OCI-LY7 (cell line): ENCODE measurements around the gene CCDC15. TPM values are rescaled to one million over a fixed set of nuclear protein-coding genes. Genes with fewer than 3 reads are reported as not detected.

Source experiments
- BruUV-seq: library from RNA; stranded (reverse); fragments of 400-500 nt; replicated peaks from 2 replicates; lab custom pipeline; 2021; lab: Mats Ljungman, UMichigan
- CTCF ChIA-PET: fragments of 300-600 bp; sonication (Branson Sonifier 250); formaldehyde crosslinking; loops from one replicate; lab custom pipeline; 2022; ENCODE audit warnings: antibody characterized with exemption; ENCODE audit not compliant: unreplicated experiment; lab: Charles Lee
- POLR2A ChIA-PET: fragments of 300-600 bp; sonication (Branson Sonifier 250); formaldehyde crosslinking; loops from one replicate; lab custom pipeline; 2022; ENCODE audit warnings: antibody characterized with exemption; lab: Charles Lee
- DNase-seq: peaks from one replicate; pipeline ENCODE4 v3.0.0-alpha.2; 2015; ENCODE audit warnings: low spot score
- H2AFZ ChIP-seq: fragments of 200-600 bp; sonication (generic), shearing (Covaris generic); 2 replicates; pipeline ENCODE4 v1.6.1; 2014; ENCODE audit warnings: mild to moderate bottlenecking, antibody characterized with exemption, low read length, moderate library complexity
- H3K27ac ChIP-seq: fragments of 200-600 bp; sonication (generic); 2 replicates; pipeline ENCODE4 v1.5.1; 2014; ENCODE audit warnings: mixed run types, low read depth, mild to moderate bottlenecking, moderate library complexity, low read length, inconsistent platforms; ENCODE audit not compliant: poor library complexity, severe bottlenecking
- H3K36me3 ChIP-seq: fragments of 200-600 bp; sonication (generic); 2 replicates; pipeline ENCODE4 v1.6.1; 2014; ENCODE audit warnings: mild to moderate bottlenecking, antibody characterized with exemption, low read length, moderate library complexity, mixed read lengths; ENCODE audit not compliant: insufficient read depth
- H3K4me1 ChIP-seq: fragments of 200-600 bp; sonication (generic); 2 replicates; pipeline ENCODE4 v1.5.1; 2014; ENCODE audit warnings: mild to moderate bottlenecking, low read length; ENCODE audit not compliant: insufficient read depth, poor library complexity, severe bottlenecking
- H3K4me2 ChIP-seq: fragments of 200-600 bp; sonication (generic); 2 replicates; pipeline ENCODE4 v1.6.1; 2014; ENCODE audit warnings: mild to moderate bottlenecking, low read length
- H3K4me3 ChIP-seq: fragments of 200-600 bp; sonication (generic); 2 replicates; pipeline ENCODE4 v1.5.1; 2014; ENCODE audit warnings: mild to moderate bottlenecking, low read depth, low read length; ENCODE audit not compliant: poor library complexity, severe bottlenecking
- H3K79me2 ChIP-seq: fragments of 200-600 bp; sonication (generic); 2 replicates; pipeline ENCODE4 v1.6.1; 2016; ENCODE audit warnings: low read depth, mild to moderate bottlenecking, low read length, moderate library complexity, mixed read lengths; ENCODE audit not compliant: insufficient read depth
- H3K9me2 ChIP-seq: fragments of 200-600 bp; sonication (generic); 2 replicates; pipeline ENCODE4 v1.6.1; 2016; ENCODE audit warnings: mild to moderate bottlenecking, low read length, mixed read lengths; ENCODE audit not compliant: insufficient read depth
- H3K9me3 ChIP-seq: fragments of 200-600 bp; sonication (generic); 2 replicates; pipeline ENCODE4 v1.6.1; 2014; ENCODE audit warnings: mild to moderate bottlenecking, mixed run types, low read length, mixed read lengths
- H4K20me1 ChIP-seq: fragments of 200-600 bp; sonication (generic); 2 replicates; pipeline ENCODE4 v1.6.1; 2014; ENCODE audit warnings: mild to moderate bottlenecking, antibody characterized with exemption, low read length, moderate library complexity, mixed read lengths; ENCODE audit not compliant: insufficient read depth
- EZH2phosphoT487 ChIP-seq: fragments of 200-600 bp; sonication (generic); IDR thresholded peaks from 2 replicates; pipeline ENCODE4 v1.6.1; 2018; ENCODE audit warnings: low read depth, borderline replicate concordance, mild to moderate bottlenecking, mixed run types, antibody characterized with exemption, low read length, moderate library complexity, mixed read lengths
- intact Hi-C: fragments of 100-400 bp; cut with micrococcal nuclease; formaldehyde crosslinking; loops from one replicate; pipeline ENCODE4 v1.10.0; 2022; ENCODE audit not compliant: unreplicated experiment
- total RNA-seq, 2 experiments: library from RNA; depleted of rRNA in 1 of 2; stranded (reverse); fragments of >200 nt in 1 of 2; shearing (Covaris generic) in 1 of 2; gene quantifications; 2 replicates each; pipeline ENCODE4 v1.2.3, GENCODE V29; 2014 to 2022
- TF ChIP-seq, protein P1 (sequence below): fragments of 200-600 bp; sonication (generic); conservative IDR thresholded peaks from 2 replicates; pipeline ENCODE4 v1.5.1; 2014; ENCODE audit warnings: mild to moderate bottlenecking, antibody characterized with exemption, low read length, moderate library complexity, mixed read lengths

CCDC15 gene
- total RNA-seq, 2 experiments from 2014 or later, result 9.6 to 10.6 TPM

DNA sequence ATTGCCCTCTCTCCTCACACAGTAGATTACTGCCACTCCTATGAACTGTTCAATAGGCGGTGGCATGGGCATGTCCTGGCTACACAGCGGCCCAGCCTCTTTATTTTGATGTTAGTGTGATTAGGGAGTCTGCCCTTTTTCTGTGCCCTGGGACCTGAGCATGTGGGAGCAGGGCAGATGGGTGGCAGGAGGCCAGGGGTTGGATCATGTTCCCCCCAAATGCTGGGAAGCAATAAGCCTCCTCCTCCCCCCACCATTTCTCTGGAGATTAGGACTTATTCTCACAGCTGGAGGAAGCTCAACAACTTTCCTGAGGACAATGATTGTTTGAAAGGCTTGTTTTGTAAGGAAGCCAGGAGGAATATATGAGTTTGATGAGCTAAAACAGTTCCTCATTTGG, 34.1 kb upstream of the CCDC15 start:
- no TSS peak for BruUV-seq
- intact Hi-C loops, result no loop called here
- ChIA-PET POLR2A (interaction anchor here (1.4 kb wide), 1 partner anchor 190 kb away, joined by 3 read pairs; no protein-coding TSS in a partner anchor), CTCF (interaction anchor here (0.6 kb wide), 1 partner anchor 171 kb away, joined by 3 read pairs; no protein-coding TSS in a partner anchor)
- H2AFZ ChIP-seq, result no peak overlapping the region
- no peaks in the 10 kb centered on the region for H3K9me3 ChIP-seq
- H3K27ac ChIP-seq, result no peak overlapping the region
- no peak overlapping the region for H3K4me3 ChIP-seq
- H3K4me1 ChIP-seq, result no peaks in the 10 kb centered on the region
- H3K4me2 ChIP-seq, result no peak overlapping the region
- H3K36me3 ChIP-seq, result no peaks in the 10 kb centered on the region
- no peaks in the 10 kb centered on the region for H4K20me1 ChIP-seq
- no peak for TF ChIP-seq EZH2phosphoT487
- TF ChIP-seq, protein P1, sequence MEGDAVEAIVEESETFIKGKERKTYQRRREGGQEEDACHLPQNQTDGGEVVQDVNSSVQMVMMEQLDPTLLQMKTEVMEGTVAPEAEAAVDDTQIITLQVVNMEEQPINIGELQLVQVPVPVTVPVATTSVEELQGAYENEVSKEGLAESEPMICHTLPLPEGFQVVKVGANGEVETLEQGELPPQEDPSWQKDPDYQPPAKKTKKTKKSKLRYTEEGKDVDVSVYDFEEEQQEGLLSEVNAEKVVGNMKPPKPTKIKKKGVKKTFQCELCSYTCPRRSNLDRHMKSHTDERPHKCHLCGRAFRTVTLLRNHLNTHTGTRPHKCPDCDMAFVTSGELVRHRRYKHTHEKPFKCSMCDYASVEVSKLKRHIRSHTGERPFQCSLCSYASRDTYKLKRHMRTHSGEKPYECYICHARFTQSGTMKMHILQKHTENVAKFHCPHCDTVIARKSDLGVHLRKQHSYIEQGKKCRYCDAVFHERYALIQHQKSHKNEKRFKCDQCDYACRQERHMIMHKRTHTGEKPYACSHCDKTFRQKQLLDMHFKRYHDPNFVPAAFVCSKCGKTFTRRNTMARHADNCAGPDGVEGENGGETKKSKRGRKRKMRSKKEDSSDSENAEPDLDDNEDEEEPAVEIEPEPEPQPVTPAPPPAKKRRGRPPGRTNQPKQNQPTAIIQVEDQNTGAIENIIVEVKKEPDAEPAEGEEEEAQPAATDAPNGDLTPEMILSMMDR, result no peak
- no peaks in the 10 kb centered on the region for H3K9me2 ChIP-seq
- no peak for DNase-seq
- no peaks in the 10 kb centered on the region for H3K79me2 ChIP-seq

DNA sequence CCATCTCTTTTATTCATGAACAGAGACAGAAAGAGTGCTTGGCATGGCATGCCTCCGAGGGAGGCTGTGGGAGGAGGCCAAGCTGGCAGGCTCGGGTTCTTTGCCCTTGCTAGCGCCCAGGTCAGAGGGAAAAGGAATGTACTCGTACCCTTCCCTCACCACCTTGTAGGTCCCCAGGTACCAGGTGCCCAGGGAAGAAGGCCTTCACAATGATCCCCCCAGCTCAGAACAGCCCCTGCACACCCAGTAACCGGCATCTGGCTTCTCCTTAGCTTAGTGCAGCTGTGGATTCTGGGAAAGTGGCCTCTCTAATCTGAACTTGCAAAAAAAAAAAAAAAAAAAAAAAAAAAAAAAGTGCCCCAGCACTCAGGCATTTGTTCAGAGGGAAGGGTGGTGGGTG, 33.6 kb upstream of the CCDC15 start:
- ChIA-PET POLR2A (interaction anchor here (0.7 to 1.4 kb wide), 2 partner anchors 106 to 189 kb away, joined by 3 to 7 read pairs; no protein-coding TSS in a partner anchor), CTCF (interaction anchor here (0.6 kb wide), 1 partner anchor 170 kb away, joined by 3 read pairs; no protein-coding TSS in a partner anchor)
- no peaks in the 10 kb centered on the region for H3K4me1 ChIP-seq
- DNase-seq, result no peak
- no peaks in the 10 kb centered on the region for H3K9me3 ChIP-seq
- H2AFZ ChIP-seq, result no peak overlapping the region
- H3K4me3 ChIP-seq, result no peak overlapping the region
- TF ChIP-seq, protein P1, result no peak
- no peak for TF ChIP-seq EZH2phosphoT487
- H3K4me2 ChIP-seq, result no peak overlapping the region
- no peaks in the 10 kb centered on the region for H4K20me1 ChIP-seq
- intact Hi-C loops, result no loop called here
- no peaks in the 10 kb centered on the region for H3K79me2 ChIP-seq
- H3K9me2 ChIP-seq, result no peaks in the 10 kb centered on the region
- no peaks in the 10 kb centered on the region for H3K36me3 ChIP-seq
- no TSS peak for BruUV-seq
- H3K27ac ChIP-seq, result no peak overlapping the region

DNA sequence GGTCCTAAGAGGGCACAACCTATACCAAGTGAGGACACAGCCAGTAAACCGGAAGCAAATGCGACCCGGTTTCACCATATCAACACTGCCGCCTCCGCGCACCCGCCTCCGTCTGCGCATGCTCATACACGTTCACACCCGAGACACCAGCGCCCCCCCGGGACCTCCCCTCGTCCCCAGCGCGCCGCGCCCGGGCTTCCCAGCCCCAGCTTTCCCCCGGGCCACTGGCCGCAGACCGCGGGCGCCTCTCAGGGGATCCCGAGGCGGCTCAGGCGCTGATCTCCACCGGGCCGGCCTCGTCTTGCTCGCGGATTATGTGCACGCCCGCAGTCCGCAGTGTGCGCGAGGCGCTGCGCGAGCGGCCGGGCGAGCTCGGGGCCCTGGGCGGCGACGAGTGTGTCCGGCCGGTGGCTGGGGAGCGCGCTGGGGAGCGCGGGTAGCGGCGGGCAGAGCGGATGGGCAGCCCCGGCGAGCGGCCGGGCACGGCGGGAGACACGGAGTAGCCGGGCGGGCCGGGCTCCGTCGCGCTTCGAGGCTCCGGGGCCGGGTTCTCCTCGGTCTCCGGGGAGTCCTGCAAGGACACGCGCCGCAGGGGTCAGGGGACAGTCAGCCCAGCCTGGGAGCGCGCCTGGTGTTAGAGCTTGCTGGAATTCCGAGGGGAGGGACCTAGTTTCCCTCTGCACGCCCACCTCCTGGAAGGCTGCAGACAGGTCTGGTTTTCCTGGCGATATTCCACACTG, 33.0 kb upstream of the CCDC15 start:
- ChIA-PET POLR2A (interaction anchor here (0.5 to 1.4 kb wide), 3 partner anchors 107 to 1506 kb away, joined by 3 to 7 read pairs (median 3); no protein-coding TSS in a partner anchor), CTCF (no interaction called here)
- Histone ChIP-seq H4K20me1 (no peaks in the 10 kb centered on the region), H3K4me1 (no peaks in the 10 kb centered on the region), H3K79me2 (no peaks in the 10 kb centered on the region), H3K36me3 (no peaks in the 10 kb centered on the region), H3K9me3 (no peaks in the 10 kb centered on the region), H3K4me2 (no peak overlapping the region), H3K4me3 (no peak overlapping the region), H3K9me2 (no peaks in the 10 kb centered on the region), H2AFZ (no peak overlapping the region), H3K27ac (no peak overlapping the region)
- no peak for DNase-seq
- intact Hi-C loops, result no loop called here
- TF ChIP-seq, protein P1, result no peak
- TF ChIP-seq EZH2phosphoT487, result no peak
- BruUV-seq, result no TSS peak
